H1 (cell line): ENCODE results near the gene SMIM38. TPM values are rescaled to one million over a fixed set of nuclear protein-coding genes. Genes with fewer than 3 reads are reported as not detected.

Experiments used
- CTCF ChIA-PET: fragments of 300-600 bp; sonication (Branson Sonifier 250); formaldehyde crosslinking; loops from one replicate; lab custom pipeline; 2021; ENCODE audit not compliant: partially characterized antibody; lab: Charles Lee
- POLR2A ChIA-PET: fragments of 300-600 bp; sonication (Branson Sonifier 250); formaldehyde crosslinking; loops from one replicate; lab custom pipeline; 2021; ENCODE audit warnings: inconsistent platforms; ENCODE audit not compliant: partially characterized antibody; lab: Charles Lee
- DNase-seq, 2 experiments: peaks; one replicate each; pipeline versions ENCODE4 v3.0.0 to v3.0.0-alpha.2; 2010 to 2022; ENCODE audit warnings: low spot score in 2 of 2, low read depth in 1 of 2, mixed read lengths in 1 of 2
- FAIRE-seq: peaks from 2 replicates; lab custom pipeline; 2011; peaks lifted over from hg19 to GRCh38; lab: Jason Lieb, UNC
- H2AFZ ChIP-seq: 2 replicates; pipeline ENCODE4 v1.8.1; 2012; ENCODE audit warnings: low read length, inconsistent platforms
- H2AK5ac ChIP-seq: 2 replicates; pipeline ENCODE4 v1.6.1; 2013; ENCODE audit warnings: low read depth, low read length
- H2BK120ac ChIP-seq: replicated peaks from 2 replicates; pipeline ENCODE3; 2013; ENCODE audit warnings: low read depth, low read length, inconsistent platforms
- H2BK12ac ChIP-seq: 2 replicates; pipeline ENCODE4 v1.6.1; 2013; ENCODE audit warnings: low read depth, low read length
- H2BK15ac ChIP-seq: 2 replicates; pipeline ENCODE4 v1.6.1; 2013; ENCODE audit warnings: low read length
- H2BK20ac ChIP-seq: 2 replicates; pipeline ENCODE4 v1.6.1; 2013; ENCODE audit warnings: low read length
- H2BK5ac ChIP-seq: 2 replicates; pipeline ENCODE4 v1.6.1; 2013; ENCODE audit warnings: low read depth, low read length
- H3K14ac ChIP-seq: 2 replicates; pipeline ENCODE4 v1.6.1; 2013; ENCODE audit warnings: inconsistent platforms; ENCODE audit not compliant: insufficient read length
- H3K18ac ChIP-seq: 2 replicates; pipeline ENCODE4 v1.6.1; 2013; ENCODE audit warnings: low read length; ENCODE audit errors: extremely low read depth
- H3K23ac ChIP-seq: 2 replicates; pipeline ENCODE4 v1.6.1; 2013; ENCODE audit warnings: inconsistent platforms; ENCODE audit not compliant: insufficient read length
- H3K23me2 ChIP-seq: 2 replicates; pipeline ENCODE4 v1.6.1; 2013; ENCODE audit warnings: low read depth, low read length
- H3K27ac ChIP-seq: 2 replicates; pipeline ENCODE4 v1.6.1; 2011; ENCODE audit warnings: low read depth, low read length, inconsistent platforms
- H3K27me3 ChIP-seq, 4 experiments: replicated peaks in 1 of 4; 1 replicate in 1 of 4; 2 replicates in 3 of 4; pipeline versions ENCODE4 v1.6.1 to v1.8.1; 2011 to 2013; ENCODE audit warnings: low read length in 3 of 4, mild to moderate bottlenecking in 3 of 4, inconsistent platforms in 2 of 4, mixed read lengths in 2 of 4, moderate library complexity in 1 of 4; ENCODE audit not compliant: control insufficient read depth in 3 of 4, insufficient read depth in 3 of 4; ENCODE audit errors: extremely low read depth in 1 of 4
- H3K36me3 ChIP-seq, 4 experiments: 2 replicates each; pipeline versions ENCODE4 v1.6.1 to v1.8.1; 2011 to 2013; ENCODE audit warnings: mild to moderate bottlenecking in 4 of 4, low read length in 3 of 4, moderate library complexity in 2 of 4, control low read depth in 1 of 4, inconsistent platforms in 1 of 4; ENCODE audit not compliant: insufficient read depth in 4 of 4, control insufficient read depth in 2 of 4
- H3K4ac ChIP-seq: replicated peaks from 2 replicates; pipeline ENCODE3; 2013; ENCODE audit warnings: low read length, low read depth, mixed read lengths, inconsistent platforms; ENCODE audit not compliant: insufficient read length
- H3K4me1 ChIP-seq, 4 experiments: replicated peaks in 1 of 4; 1 replicate in 1 of 4; 2 replicates in 3 of 4; pipeline versions ENCODE4 v1.6.1 to v1.8.1; 2011 to 2013; ENCODE audit warnings: low read length in 3 of 4, inconsistent platforms in 2 of 4, mixed read lengths in 1 of 4; ENCODE audit not compliant: insufficient read depth in 4 of 4, control insufficient read depth in 3 of 4
- H3K4me2 ChIP-seq, 2 experiments: 2 replicates each; pipeline versions ENCODE4 v1.6.1 to v1.8.1; 2011 to 2013; ENCODE audit warnings: low read depth in 2 of 2, low read length in 2 of 2, control low read depth in 1 of 2, inconsistent platforms in 1 of 2, mild to moderate bottlenecking in 1 of 2; ENCODE audit not compliant: insufficient read depth in 1 of 2
- H3K4me3 ChIP-seq, 4 experiments: fragments of 200-600, 300-600 bp in 1 of 4; sonication (generic), shearing (Covaris generic), sonication (Bioruptor Twin) in 1 of 4; 2 replicates each; pipeline versions ENCODE4 v1.5.1 to v1.8.1; 2011 to 2016; ENCODE audit warnings: low read length in 4 of 4, low read depth in 3 of 4, control low read depth in 2 of 4, inconsistent platforms in 2 of 4, mild to moderate bottlenecking in 2 of 4, mixed read lengths in 1 of 4, moderate library complexity in 1 of 4; ENCODE audit not compliant: insufficient read depth in 2 of 4; ENCODE audit errors: extremely low read depth in 1 of 4
- H3K56ac ChIP-seq: replicated peaks from 2 replicates; pipeline ENCODE3; 2013; ENCODE audit warnings: low read depth, mild to moderate bottlenecking, mixed read lengths, low read length, inconsistent platforms; ENCODE audit not compliant: insufficient read length
- H3K79me1 ChIP-seq: 2 replicates; pipeline ENCODE4 v1.6.1; 2013; ENCODE audit warnings: low read depth, low read length, control low read depth
- H3K79me2 ChIP-seq, 2 experiments: 2 replicates each; pipeline versions ENCODE4 v1.6.1 to v1.8.1; 2012 to 2013; ENCODE audit warnings: low read length in 2 of 2, mild to moderate bottlenecking in 2 of 2, inconsistent platforms in 1 of 2; ENCODE audit not compliant: insufficient read depth in 2 of 2, control insufficient read depth in 1 of 2
- H3K9ac ChIP-seq, 4 experiments: replicated peaks in 1 of 4; 1 replicate in 1 of 4; 2 replicates in 3 of 4; pipeline versions ENCODE4 v1.6.1 to v1.8.1; 2011 to 2013; ENCODE audit warnings: low read depth in 3 of 4, low read length in 3 of 4, control low read depth in 2 of 4, mild to moderate bottlenecking in 2 of 4, moderate library complexity in 2 of 4, inconsistent platforms in 1 of 4; ENCODE audit errors: extremely low read depth in 1 of 4
- H3K9me3 ChIP-seq, 2 experiments: 2 replicates each; pipeline versions ENCODE4 v1.6.1 to v1.8.1; 2012 to 2013; ENCODE audit warnings: mild to moderate bottlenecking in 2 of 2, moderate library complexity in 2 of 2, control low read depth in 1 of 2, inconsistent platforms in 1 of 2, low read depth in 1 of 2, low read length in 1 of 2, mixed read lengths in 1 of 2; ENCODE audit not compliant: insufficient read depth in 2 of 2
- H4K20me1 ChIP-seq, 2 experiments: replicated peaks in 1 of 2; 2 replicates each; pipeline versions ENCODE3 to v1.8.1; 2011 to 2013; ENCODE audit warnings: inconsistent platforms in 2 of 2, low read length in 2 of 2, mild to moderate bottlenecking in 1 of 2; ENCODE audit not compliant: insufficient read depth in 2 of 2, control insufficient read depth in 1 of 2
- H4K5ac ChIP-seq: 2 replicates; pipeline ENCODE4 v1.6.1; 2013; ENCODE audit warnings: low read length, low read depth, mixed read lengths, inconsistent platforms; ENCODE audit not compliant: insufficient read length
- H4K8ac ChIP-seq: 2 replicates; pipeline ENCODE4 v1.8.0; 2013; ENCODE audit warnings: mild to moderate bottlenecking, moderate library complexity, low read length, inconsistent platforms; ENCODE audit not compliant: insufficient read depth; ENCODE audit errors: extremely low read depth
- H4K91ac ChIP-seq: replicated peaks from 2 replicates; pipeline ENCODE3; 2013; ENCODE audit warnings: low read length, mixed read lengths, inconsistent platforms; ENCODE audit not compliant: insufficient read length
- BCL11A ChIP-seq, 2 experiments: IDR thresholded peaks; one replicate each; pipeline ENCODE4 v1.6.1; 2011; ENCODE audit warnings: low read depth in 2 of 2, low read length in 2 of 2, mild to moderate bottlenecking in 2 of 2
- BRCA1 ChIP-seq: IDR thresholded peaks from 2 replicates; pipeline ENCODE4 v1.6.1; 2012; ENCODE audit warnings: low read depth, low read length, improper control_type of control experiment
- EP300 ChIP-seq, 2 experiments: IDR thresholded peaks; 1 replicate in 1 of 2; 2 replicates in 1 of 2; pipeline ENCODE4 v1.6.1; 2011 to 2012; ENCODE audit warnings: low read depth in 2 of 2, low read length in 2 of 2, mild to moderate bottlenecking in 2 of 2, borderline replicate concordance in 1 of 2, inconsistent platforms in 1 of 2, moderate library complexity in 1 of 2
- GABPA ChIP-seq: IDR thresholded peaks from 2 replicates; pipeline ENCODE4 v1.6.1; 2011; ENCODE audit warnings: mild to moderate bottlenecking, low read length, moderate library complexity, borderline replicate concordance; ENCODE audit not compliant: insufficient read depth
- GTF2F1 ChIP-seq: IDR thresholded peaks from 2 replicates; pipeline ENCODE4 v1.6.1; 2012; ENCODE audit warnings: low read depth, low read length, improper control_type of control experiment, borderline replicate concordance
- KDM5A ChIP-seq: fragments of 200-600 bp; IDR thresholded peaks from 2 replicates; pipeline ENCODE4 v1.7.1; 2012; ENCODE audit warnings: mild to moderate bottlenecking, low read length, inconsistent platforms, mixed read lengths
- POLR2A ChIP-seq, 2 experiments: IDR thresholded peaks; 1 replicate in 1 of 2; 2 replicates in 1 of 2; pipeline ENCODE4 v1.6.1; 2011; ENCODE audit warnings: low read depth in 2 of 2, low read length in 2 of 2, mild to moderate bottlenecking in 2 of 2; ENCODE audit errors: control extremely low read depth in 1 of 2
- POLR2AphosphoS5 ChIP-seq: IDR thresholded peaks from 2 replicates; pipeline ENCODE4 v1.6.1; 2011; ENCODE audit warnings: low read depth, low read length
- RBBP5 ChIP-seq: IDR thresholded peaks from 2 replicates; pipeline ENCODE4 v1.7.1; 2012; ENCODE audit warnings: low read depth, mild to moderate bottlenecking, inconsistent platforms, low read length, moderate library complexity, borderline replicate concordance
- RFX5 ChIP-seq: IDR thresholded peaks from 2 replicates; pipeline ENCODE4 v1.6.1; 2011; ENCODE audit warnings: low read depth, low read length, improper control_type of control experiment, borderline replicate concordance
- RNF2 ChIP-seq: fragments of 200-900, 300-1000 bp; sonication (generic); IDR thresholded peaks from 2 replicates; pipeline ENCODE4 v1.7.1; 2016; ENCODE audit warnings: borderline replicate concordance, low read depth, mild to moderate bottlenecking, antibody characterized with exemption, low read length; ENCODE audit not compliant: poor library complexity, severe bottlenecking; ENCODE audit errors: missing control alignments
- SIN3A ChIP-seq, 2 experiments: IDR thresholded peaks in 1 of 2; conservative IDR thresholded peaks in 1 of 2; 2 replicates each; pipeline ENCODE4 v1.6.1; 2011 to 2012; ENCODE audit warnings: low read length in 2 of 2, improper control_type of control experiment in 1 of 2, low read depth in 1 of 2, mild to moderate bottlenecking in 1 of 2
- SP2 ChIP-seq: IDR thresholded peaks from 2 replicates; pipeline ENCODE4 v1.6.1; 2012; ENCODE audit warnings: mild to moderate bottlenecking, low read length, inconsistent platforms
- TEAD4 ChIP-seq: IDR thresholded peaks from 2 replicates; pipeline ENCODE4 v1.6.1; 2012; ENCODE audit warnings: low read depth, low read length, inconsistent platforms, mixed read lengths
- WGBS, 2 experiments: shearing (Covaris generic) in 1 of 2; methylation state at CpG; one replicate each; pipeline versions ENCODE4 v1.1.6 to v1.1.7; 2013 to 2015; ENCODE audit warnings: low lambda C conversion rate in 2 of 2, mixed read lengths in 2 of 2, inconsistent platforms in 1 of 2, low coverage in 1 of 2, missing lambda C conversion rate in 1 of 2; ENCODE audit not compliant: insufficient replicate concordance in 2 of 2, insufficient coverage in 1 of 2, insufficient read length in 1 of 2; ENCODE audit errors: extremely low coverage in 1 of 2, missing lambda C conversion rate in 1 of 2; 5-methylcytosine and 5-hydroxymethylcytosine counted together
- polyA plus RNA-seq, 7 experiments: library from polyadenylated mRNA; depleted of rRNA in 3 of 7; stranded (reverse) in 5 of 7; unstranded in 2 of 7; fragments of >200 nt in 5 of 7; fragments of 200-250 nt in 2 of 7; gene quantifications; 1 replicate in 5 of 7; 2 replicates in 1 of 7; 4 replicates in 1 of 7; pipeline versions ENCODE4 v1.2.1 to v1.2.3, GENCODE V29; 2011 to 2013; ENCODE audit warnings: missing spikeins in 2 of 7, mixed read lengths in 2 of 7
- total RNA-seq: library from RNA; stranded (reverse); fragmentation: NEBNext Ultra II Directional; extraction: Animal tissue kit (Norgen Biotek cat#: 25700); gene quantifications from 2 replicates; pipeline ENCODE4 v1.2.1, GENCODE V29; 2021

The SMIM38 gene
- total and polyA plus RNA-seq, 2 of the 8 experiments (the other 6 are each of a cell fraction or from before 2014, with no cell fraction given), result 0.17 to 0.20 TPM

DNA sequence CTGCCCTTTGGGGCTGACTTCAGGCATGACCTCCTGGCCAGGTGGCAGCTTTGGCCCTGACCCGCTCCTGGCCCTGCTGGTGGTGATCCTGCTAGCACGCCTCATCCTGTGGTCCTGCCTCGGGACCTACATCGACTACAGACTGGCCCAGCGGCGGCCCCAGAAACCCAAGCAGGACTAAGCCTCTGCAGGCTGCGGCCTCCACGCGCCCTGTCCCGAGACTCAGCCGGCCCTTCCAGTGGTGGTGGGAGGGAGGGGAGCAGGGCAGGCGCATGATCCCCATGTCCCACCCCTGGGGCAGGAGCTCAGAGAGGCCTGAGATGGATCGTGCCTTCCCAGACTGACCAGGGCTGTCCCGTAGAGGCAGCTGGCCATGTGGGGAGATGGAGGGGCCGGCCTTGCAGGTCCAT, 2.1 kb downstream of the SMIM38 start:
- Histone ChIP-seq H2BK15ac (no peak overlapping the region), H3K27ac (no peak overlapping the region), H3K14ac (no peak overlapping the region), H3K79me1 (no peaks in the 10 kb centered on the region), H3K9ac (no peak overlapping the region), H2BK12ac (no peak overlapping the region), H3K9me3 (no peaks in the 10 kb centered on the region), H4K20me1 (no peaks in the 10 kb centered on the region), H3K4me2 (no peak overlapping the region), H3K4me1 (peaks cover 0 to 1% (median under 1%) of the 10 kb centered on the region in 4 experiments; a peak in 5 of 7 replicates), H2BK20ac (peak overlapping the region; percentile 32; the same call in 1 of the 2 replicates), H4K91ac (no peak overlapping the region), H3K23me2 (no peaks in the 10 kb centered on the region), H4K5ac (no peak overlapping the region), H3K56ac (no peak overlapping the region), H3K4me3 (no peak overlapping the region), H2AK5ac (no peak overlapping the region), H2BK120ac (no peak overlapping the region), H3K36me3 (no peaks in the 10 kb centered on the region), H2AFZ (no peak overlapping the region), H4K8ac (peak overlapping the region; percentile 80; the same call in 1 of the 2 replicates), H3K23ac (no peak overlapping the region), H3K4ac (peak overlapping the region; percentile 71), H2BK5ac (no peak overlapping the region; the same call in 1 of the 2 replicates), H3K18ac (no peak overlapping the region; the same call in 1 of the 2 replicates), H3K27me3 (no peaks in the 10 kb centered on the region), H3K79me2 (no peaks in the 10 kb centered on the region)
- FAIRE-seq (no peak), DNase-seq (no peak)
- 83% methylated on average over 11 of the region's 15 CpGs; no CpG with 5 or more reads in 1 of the 2 experiments for WGBS, 2 experiments
- POLR2A ChIA-PET, result no interaction called here
- CTCF ChIA-PET, result interaction anchor here (0.8 to 4.4 kb wide), 2 partner anchors 26 to 53 kb away, joined by 3 to 25 read pairs; no protein-coding TSS in a partner anchor
- no peak for TF ChIP-seq GTF2F1
- no peak for TF ChIP-seq KDM5A
- no peak for TF ChIP-seq BRCA1
- no peak for TF ChIP-seq POLR2AphosphoS5
- no peak for TF ChIP-seq EP300 (IDR thresholded peaks at IDR 0.05; ENCODE audit: borderline replicate concordance in 1 of 2, low read depth in 2 of 2, low read length in 2 of 2)
- TF ChIP-seq RNF2, result no peak
- no peak for TF ChIP-seq SP2
- TF ChIP-seq BCL11A (IDR thresholded peaks at IDR 0.05; ENCODE audit: low read depth in 2 of 2, low read length in 2 of 2), result no peak
- TF ChIP-seq RFX5, result no peak
- no peak for TF ChIP-seq GABPA
- TF ChIP-seq RBBP5, result no peak
- TF ChIP-seq TEAD4, result no peak
- TF ChIP-seq POLR2A (IDR thresholded peaks at IDR 0.05; ENCODE audit: control extremely low read depth in 1 of 2, low read depth in 2 of 2, low read length in 2 of 2), result no peak
- no peak for TF ChIP-seq SIN3A (conservative IDR thresholded peaks at IDR 0.05 in 1 of 2, IDR thresholded peaks at IDR 0.05 in 1 of 2; ENCODE audit: low read depth in 1 of 2, low read length in 2 of 2)
